DMS53 treated with DMSO at 0.1 percent for 48 hours (cell line): Measurements from ENCODE around the gene RUBCN.
"Not testable (repeated sequence)": the region's sequence is repeated elsewhere in the genome, so short reads cannot be mapped to it uniquely, and the experiment has no call there.

Source experiments
- DNase-seq: peaks from one replicate; lab custom pipeline; 2025; ENCODE audit not compliant: unreplicated experiment; lab: John Stamatoyannopoulos, UW

RUBCN gene

DNA sequence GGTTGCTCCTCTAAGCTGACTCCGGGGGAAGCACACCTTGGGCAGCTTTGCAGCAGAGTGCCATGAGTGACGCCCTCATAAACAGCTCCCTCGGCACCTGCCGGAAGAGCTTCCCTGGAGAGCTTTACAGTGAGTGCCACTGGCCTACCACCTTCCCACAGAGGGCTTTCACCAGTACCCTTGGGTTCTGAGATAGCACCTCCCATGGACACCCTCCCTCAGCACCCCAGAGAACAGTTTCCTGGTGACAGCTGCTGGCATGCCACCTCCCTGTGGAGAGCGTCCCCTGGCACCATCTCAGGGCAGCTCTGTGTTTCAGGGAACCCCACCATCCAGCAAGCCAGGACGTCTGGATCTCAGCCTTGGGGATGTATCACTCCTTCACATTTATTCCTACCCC is 49.1 kb downstream of the RUBCN start:
- DNase-seq, result no peak

- no peak for DNase-seq
Measured at GRCh38 chr3:197686899-197687298, 49.8 kb downstream of the RUBCN start.

- DNase-seq, result no peak
Measured at GRCh38 chr3:197685546-197685945, 51.2 kb downstream of the RUBCN start.

GRCh38 chr3:197683191-197683590 is 53.5 kb downstream of the RUBCN start:
- DNase-seq, result no peak

- no peak for DNase-seq
Measured at GRCh38 chr3:197682713-197683112, 54.0 kb downstream of the RUBCN start.

GRCh38 chr3:197680955-197681521 is 55.7 kb downstream of the RUBCN start:
- DNase-seq, result no peak

GRCh38 chr3:197675951-197676350 is 60.8 kb downstream of the RUBCN start:
- no peak for DNase-seq

GRCh38 chr3:197675563-197675860 is 61.2 kb downstream of the RUBCN start:
- no peak for DNase-seq

GRCh38 chr3:197674741-197675562 is 61.8 kb downstream of the RUBCN start:
- no peak for DNase-seq

DNA sequence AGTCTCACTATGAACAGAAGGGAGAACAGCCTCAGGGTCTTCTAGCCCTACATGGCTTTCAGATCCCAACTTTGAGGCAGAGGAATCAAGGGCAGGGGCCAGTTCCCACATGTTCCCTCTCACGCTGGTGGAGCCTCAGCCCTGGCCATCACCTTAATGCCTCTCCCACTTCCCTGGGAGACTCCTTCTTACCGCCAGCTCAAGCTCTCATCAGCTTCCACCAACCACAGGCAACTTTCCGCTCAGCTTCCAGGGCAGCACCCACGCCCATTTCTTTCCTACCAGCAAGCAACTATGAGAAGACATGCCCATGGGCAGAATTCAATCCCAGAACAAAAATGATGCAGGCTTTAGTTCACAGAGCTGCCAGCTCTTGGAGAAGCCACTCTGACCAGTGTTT is 63.5 kb downstream of the RUBCN start:
- no peak for DNase-seq

DNA sequence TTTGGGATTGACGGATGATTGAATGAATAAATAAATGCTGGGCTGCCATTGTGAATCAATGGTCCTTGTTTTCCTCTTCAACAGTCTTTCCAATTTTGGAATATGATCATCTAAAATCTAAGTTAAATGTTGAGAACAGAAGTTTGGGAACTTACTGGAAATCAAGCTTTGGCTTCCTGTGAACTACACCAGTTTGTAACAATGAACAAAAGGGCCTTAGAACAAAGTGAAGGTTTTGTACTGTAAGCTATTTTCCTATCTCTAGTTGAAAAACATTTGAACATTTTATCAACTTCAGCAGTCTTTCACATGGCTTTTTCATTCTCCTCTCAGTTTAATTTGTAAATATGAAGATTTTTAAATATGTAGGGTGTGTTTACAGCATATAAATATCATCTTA is 66.3 kb downstream of the RUBCN start:
- no peak for DNase-seq

GRCh38 chr3:197667968-197668367 is 68.7 kb downstream of the RUBCN start:
- DNase-seq, result no peak

GRCh38 chr3:197667293-197667692 is 69.4 kb downstream of the RUBCN start:
- not testable (repeated sequence) for DNase-seq

GRCh38 chr3:197666221-197666842 is 70.4 kb downstream of the RUBCN start:
- DNase-seq, result not testable (repeated sequence)

DNA sequence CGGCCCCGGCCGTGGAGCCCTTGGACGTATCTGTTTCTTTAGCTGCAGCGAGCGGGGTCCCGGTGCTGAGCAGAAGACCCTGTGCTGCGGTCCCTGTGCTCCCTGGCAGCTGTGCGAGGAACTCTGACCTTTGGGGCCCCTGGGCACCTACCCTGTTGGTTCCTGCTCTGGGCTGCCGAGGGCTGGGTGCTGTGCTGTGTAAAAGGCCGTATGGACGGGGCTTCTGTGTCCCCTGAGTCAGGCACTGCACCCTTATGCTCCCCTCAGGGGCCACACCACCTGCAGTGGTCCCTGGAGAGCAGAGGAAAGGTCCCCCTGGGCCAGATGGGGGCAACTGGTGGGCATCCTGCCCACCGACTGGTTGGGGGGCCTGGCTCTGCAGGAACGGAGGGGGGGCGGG is 71.2 kb downstream of the RUBCN start:
- not testable (repeated sequence) for DNase-seq

DNA sequence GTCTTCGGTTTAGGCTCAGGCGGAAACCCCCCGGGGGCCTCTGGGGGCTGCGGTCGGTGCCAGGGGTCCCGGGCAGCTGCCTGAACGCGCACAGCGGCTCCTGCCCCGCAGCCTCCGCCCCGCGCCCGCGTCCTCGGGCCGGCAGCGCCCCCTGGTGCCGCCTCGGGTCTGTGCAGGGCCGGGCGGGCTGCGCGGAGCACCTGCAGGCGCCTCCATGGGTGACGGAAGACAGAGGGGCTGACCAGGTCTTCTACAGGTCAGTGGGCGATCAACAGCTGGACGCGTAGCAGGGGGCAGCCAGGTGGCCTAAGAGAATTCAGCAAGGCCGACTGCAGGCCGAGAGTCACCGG is 71.6 kb downstream of the RUBCN start:
- DNase-seq, result not testable (repeated sequence)

GRCh38 chr3:197664414-197665141 is 72.1 kb downstream of the RUBCN start:
- DNase-seq, result not testable (repeated sequence)

DNA sequence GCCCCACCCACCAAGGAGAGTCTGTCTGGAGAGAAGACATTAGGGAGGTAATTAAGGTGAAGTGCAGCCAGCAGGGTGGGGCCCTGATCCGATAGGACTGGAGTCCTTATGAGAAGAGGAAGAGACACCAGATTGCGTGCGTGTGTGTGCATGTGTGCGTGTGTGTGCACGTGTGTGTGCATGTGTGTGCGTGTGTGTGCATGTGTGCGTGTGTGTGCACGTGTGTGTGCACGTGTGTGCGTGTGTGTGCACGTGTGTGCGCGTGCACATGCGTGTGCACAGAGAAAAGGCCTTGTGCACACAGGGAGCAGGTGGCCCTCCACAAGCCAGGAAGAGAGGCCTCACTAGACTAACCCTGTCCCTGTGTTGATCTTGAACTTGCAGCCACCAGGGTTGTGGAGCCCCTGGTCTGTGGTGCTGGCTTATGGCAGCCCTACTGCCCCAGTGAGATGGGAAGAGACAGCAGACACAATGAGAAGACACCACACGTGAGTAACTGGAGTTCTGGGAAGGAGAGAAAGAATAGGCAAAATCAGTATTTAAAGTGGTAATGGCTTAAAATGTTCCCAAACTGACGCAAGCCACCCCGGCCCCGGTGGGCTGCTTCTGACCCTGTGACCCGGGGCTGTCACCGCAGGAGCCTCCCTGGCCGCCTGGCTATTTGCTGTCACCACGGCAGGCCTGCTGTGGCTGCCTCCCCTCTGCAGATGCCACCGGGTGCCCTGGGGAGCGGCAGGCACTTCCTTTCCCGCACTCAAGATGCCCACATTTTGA is 73.2 kb downstream of the RUBCN start:
- DNase-seq, result not testable (repeated sequence)

GRCh38 chr3:197662352-197662751 is 74.4 kb downstream of the RUBCN start:
- DNase-seq, result not testable (repeated sequence)

- DNase-seq, result not testable (repeated sequence)
Measured at GRCh38 chr3:197661874-197662273, 74.8 kb downstream of the RUBCN start.

- DNase-seq, result not testable (repeated sequence)
Measured at GRCh38 chr3:197661234-197661834, 75.4 kb downstream of the RUBCN start.
